Measurements from ENCODE around the gene CLEC2L.

The CLEC2L gene

GRCh38 chr7:139557857-139558581, 34.5 kb downstream of the CLEC2L start:
- DNase-seq: no peak

GRCh38 chr7:139559364-139560105, 36.0 kb downstream of the CLEC2L start:
- DNase-seq: no peak

- DNase-seq: no peak
Measured at GRCh38 chr7:139560199-139560598, 36.7 kb downstream of the CLEC2L start.

GRCh38 chr7:139560678-139561077, 37.2 kb downstream of the CLEC2L start:
- DNase-seq: peak; percentile 87 to 95

GRCh38 chr7:139562491-139562890, 39.0 kb downstream of the CLEC2L start:
- no peak for DNase-seq

- no peak for DNase-seq
Measured at GRCh38 chr7:139562961-139563565, 39.6 kb downstream of the CLEC2L start.

GRCh38 chr7:139563856-139564255, 40.4 kb downstream of the CLEC2L start:
- DNase-seq: no peak

- no peak for DNase-seq
Measured at GRCh38 chr7:139566075-139566474, 42.6 kb downstream of the CLEC2L start.

GRCh38 chr7:139566736-139567646, 43.5 kb downstream of the CLEC2L start:
- DNase-seq: no peak

- DNase-seq: no peak
Measured at GRCh38 chr7:139567647-139568345, 44.3 kb downstream of the CLEC2L start.

- no peak for DNase-seq
Measured at GRCh38 chr7:139568346-139568675, 44.8 kb downstream of the CLEC2L start.

- no peak for DNase-seq
Measured at GRCh38 chr7:139568813-139569490, 45.5 kb downstream of the CLEC2L start.

GRCh38 chr7:139570119-139570518, 46.6 kb downstream of the CLEC2L start:
- DNase-seq: no peak

GRCh38 chr7:139570626-139571025, 47.1 kb downstream of the CLEC2L start:
- DNase-seq: no peak

- no peak for DNase-seq
Measured at GRCh38 chr7:139571190-139571589, 47.7 kb downstream of the CLEC2L start.

- DNase-seq: no peak
Measured at GRCh38 chr7:139571651-139572050, 48.2 kb downstream of the CLEC2L start.

- DNase-seq: no peak
Measured at GRCh38 chr7:139572071-139572470, 48.6 kb downstream of the CLEC2L start.

GRCh38 chr7:139572704-139573385, 49.4 kb downstream of the CLEC2L start:
- no peak for DNase-seq

GRCh38 chr7:139573871-139574270, 50.4 kb downstream of the CLEC2L start:
- DNase-seq: no peak

GRCh38 chr7:139574618-139575337, 51.3 kb downstream of the CLEC2L start:
- no peak for DNase-seq

GRCh38 chr7:139575338-139575680, 51.8 kb downstream of the CLEC2L start:
- DNase-seq: no peak

Measured in NCI-H187 (cell line).